HG03039 (cell line): ENCODE measurements around the gene ATAD3C.
"Not testable (repeated sequence)": the region's sequence is repeated elsewhere in the genome, so short reads cannot be mapped to it uniquely, and the experiment has no call there.

ENCODE experiments used
- ATAC-seq: cut with Tn5 transposase; IDR thresholded peaks from one replicate; pipeline ENCODE4 v1.9.1; 2021; ENCODE audit warnings: mild to moderate bottlenecking, moderate library complexity; ENCODE audit not compliant: unreplicated experiment

Gene ATAD3C

DNA sequence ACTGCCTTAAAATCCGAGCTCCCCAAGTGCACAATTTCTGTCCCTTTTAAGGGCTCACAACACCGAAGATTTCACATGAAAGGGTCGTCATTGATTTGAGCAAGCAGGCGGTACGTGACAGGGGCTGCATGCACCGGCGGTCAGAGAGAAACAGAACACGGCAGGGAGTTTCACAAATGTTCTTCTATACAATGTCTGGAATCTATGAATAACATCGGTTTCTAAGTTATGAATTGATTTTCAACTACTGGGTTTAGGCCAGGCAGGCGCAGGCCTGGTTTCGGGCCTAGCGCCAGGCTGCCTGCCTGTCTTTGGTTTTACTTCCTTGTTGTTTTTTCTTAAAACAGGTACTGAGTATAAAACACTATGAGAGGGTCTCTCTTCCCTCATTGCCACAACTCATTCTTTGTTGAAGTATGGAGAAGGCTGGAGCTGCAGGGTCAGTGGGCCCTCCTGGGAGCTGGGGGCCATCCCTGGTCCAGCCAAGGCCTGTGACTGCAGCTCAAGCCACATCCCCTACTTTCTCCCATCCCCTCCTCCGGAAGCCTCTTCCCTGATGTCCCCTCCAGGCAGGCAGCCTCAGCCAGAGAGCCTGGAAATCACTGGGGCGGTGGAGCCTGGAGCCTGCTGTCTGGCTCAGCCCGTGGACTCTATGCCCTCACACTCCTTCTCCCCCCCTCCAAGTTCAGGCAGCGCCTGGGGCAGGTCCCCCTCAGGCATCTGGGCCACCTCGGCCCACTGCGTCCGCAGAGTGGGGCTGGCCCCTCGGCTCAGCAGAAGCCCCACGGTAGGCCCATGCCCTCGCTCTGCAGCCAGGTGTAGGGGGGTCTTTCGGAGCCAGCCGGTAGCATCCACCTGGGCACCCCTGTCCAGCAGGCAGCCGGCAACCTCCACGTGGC is 30.8 kb upstream of the ATAD3C start:
- no peak for ATAC-seq

DNA sequence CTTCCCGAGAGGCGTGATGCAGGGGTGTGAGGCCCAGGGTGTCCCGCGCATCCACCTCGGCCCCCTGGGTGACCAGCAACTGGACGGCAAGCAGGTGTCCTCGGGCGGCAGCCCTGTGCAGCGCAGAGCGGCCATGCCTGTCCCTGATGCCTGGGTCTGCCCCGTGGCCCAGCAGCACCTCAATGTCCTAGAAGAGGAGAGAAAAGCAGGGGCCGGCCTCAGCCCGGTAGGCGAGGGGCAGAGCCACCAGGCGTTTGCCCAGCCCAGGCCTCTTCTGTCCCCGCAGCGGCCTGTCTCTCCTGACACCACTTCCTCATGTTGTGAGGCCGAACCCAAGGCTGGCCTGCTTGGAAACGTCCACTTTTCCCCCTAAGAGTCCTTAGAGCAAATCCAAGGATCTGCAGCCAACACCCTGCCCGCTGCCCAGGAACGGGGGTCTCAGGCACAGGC is 30.1 kb upstream of the ATAD3C start:
- ATAC-seq = no peak

DNA sequence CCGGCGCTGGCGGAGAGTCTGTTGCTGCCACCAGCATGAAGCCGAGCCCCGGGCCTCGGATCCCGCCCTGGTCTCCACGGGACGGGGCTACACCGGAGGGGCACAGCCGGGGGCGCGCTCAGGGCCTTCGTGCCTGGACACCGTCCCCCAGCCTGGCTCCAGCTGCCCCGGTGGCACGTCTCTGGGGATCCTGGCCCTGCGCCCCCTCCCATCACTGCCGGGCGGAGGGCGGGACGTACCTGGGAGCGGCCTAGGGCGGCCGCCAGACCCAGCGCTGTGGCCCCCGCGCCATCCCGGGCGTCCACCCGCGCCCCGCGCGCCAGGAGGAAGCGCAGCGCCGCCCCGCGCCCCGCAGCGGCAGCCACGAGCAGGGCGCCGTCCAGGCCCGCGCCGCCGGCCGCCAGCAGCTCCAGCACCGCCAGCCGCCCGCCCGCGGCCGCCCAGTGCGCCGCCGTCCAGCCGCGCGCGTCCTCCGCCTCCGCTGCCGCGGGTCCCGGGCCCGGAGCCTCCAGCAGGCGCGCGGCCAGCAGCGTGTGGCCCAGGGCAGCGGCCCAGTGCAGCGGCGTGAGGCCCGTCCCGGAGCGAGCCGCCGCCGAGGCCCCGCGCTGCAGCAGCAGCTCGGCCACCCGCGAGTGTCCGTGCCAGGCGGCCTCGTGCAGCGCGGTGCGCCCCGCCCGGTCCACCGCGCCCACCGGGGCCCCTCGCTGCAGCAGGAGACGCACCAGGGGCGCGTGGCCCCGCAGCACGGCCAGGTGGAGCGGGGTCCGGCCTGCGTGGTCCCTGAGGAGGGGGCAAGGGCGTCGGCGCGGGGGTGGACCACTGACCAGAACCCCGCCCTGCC is 29.5 kb upstream of the ATAD3C start:
- ATAC-seq = no peak

DNA sequence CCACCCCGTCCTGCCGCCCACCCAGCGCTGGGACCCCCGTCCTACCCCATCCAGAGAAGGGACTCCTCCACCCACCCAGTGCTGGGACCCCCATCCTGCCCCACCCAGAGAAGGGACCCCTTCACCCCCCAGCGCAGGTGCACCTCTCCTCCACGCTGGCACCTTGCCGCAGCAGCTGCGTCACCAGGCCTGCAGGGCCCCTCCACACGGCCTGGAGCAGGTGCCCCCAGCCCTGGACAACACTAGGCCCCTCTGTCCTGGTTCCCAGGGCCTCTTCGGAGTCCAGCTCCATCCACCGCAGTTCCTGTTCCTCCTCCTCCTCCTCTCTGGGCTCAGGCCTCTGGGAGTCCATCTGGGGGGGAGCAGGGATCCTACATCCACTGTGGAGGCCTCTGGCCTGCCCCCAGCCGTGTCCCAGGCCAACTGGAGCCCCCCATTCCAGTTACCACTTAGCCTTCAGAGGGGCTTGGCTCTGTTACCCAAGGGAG is 28.8 kb upstream of the ATAD3C start:
- no peak for ATAC-seq

DNA sequence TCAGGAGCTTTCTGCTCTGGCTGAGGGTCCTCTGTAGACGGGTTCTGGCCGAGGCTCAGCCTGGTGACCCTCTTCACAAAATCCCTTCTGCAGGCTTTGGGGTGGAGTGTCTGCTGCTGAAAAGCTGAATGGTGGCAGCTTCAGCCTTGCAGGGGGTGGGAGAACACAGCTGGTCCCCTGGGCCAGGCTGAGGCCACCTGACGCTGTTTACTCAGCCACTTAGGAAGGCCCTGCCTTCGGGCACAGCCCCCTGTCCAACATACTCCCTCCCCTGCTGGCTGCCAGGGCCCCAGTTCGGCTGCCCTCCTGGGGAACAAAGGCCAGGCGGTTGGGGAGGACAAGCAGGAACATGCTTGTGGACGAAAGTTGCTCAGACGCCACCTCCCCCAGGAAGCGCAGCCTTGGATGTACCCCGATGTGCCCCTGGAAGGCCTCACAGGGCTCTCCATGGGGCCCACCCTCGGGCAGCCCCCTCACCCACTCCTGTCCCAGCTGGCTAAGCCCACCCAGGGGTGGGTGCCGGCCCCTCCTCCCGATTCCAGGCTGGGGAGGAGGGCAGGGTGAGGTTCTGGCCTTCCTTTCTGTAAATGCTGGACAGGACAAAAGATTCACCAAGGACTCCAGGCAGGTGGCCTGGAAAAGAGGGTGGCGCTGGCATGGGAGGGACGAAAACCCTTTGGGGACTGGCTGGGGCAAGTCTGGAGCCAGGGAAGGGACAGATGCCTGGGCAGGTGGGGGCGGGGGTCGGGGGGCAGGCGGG is 28.2 kb upstream of the ATAD3C start, which contains the start of gene ANKRD65:
ANKRD65 (minus strand) TSS at position 130 of the 760 bp plus-strand sequence. CDS start 271 bp downstream, outside the sequence.
- ATAC-seq = no peak

DNA sequence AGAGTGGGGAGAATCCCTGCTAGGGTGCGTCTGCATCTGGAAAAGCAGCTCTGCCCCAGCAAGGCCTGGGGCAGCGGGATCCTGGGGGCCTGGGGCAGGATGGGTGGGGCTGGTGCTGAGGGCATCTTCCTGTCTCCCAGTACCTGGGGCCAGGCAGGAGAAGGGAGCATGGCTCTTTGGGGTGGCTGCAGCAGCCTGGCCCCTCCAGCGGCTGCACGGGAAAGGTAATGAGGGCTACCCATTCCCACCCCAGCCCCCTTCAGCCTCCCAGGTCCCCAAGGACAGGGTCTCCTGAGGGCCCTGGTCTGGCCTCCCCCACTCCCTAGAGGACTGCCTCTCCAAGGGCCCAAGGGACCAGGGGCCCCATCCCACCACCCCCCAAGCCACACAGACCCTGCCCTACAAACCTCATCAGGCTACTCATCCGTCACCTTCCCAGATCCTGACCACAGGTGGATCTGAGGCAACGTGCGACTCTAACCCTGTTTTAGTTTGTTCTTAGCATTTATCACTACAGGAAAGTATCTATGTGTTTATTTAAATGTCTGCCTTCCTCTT is 27.5 kb upstream of the ATAD3C start:
- no peak for ATAC-seq

DNA sequence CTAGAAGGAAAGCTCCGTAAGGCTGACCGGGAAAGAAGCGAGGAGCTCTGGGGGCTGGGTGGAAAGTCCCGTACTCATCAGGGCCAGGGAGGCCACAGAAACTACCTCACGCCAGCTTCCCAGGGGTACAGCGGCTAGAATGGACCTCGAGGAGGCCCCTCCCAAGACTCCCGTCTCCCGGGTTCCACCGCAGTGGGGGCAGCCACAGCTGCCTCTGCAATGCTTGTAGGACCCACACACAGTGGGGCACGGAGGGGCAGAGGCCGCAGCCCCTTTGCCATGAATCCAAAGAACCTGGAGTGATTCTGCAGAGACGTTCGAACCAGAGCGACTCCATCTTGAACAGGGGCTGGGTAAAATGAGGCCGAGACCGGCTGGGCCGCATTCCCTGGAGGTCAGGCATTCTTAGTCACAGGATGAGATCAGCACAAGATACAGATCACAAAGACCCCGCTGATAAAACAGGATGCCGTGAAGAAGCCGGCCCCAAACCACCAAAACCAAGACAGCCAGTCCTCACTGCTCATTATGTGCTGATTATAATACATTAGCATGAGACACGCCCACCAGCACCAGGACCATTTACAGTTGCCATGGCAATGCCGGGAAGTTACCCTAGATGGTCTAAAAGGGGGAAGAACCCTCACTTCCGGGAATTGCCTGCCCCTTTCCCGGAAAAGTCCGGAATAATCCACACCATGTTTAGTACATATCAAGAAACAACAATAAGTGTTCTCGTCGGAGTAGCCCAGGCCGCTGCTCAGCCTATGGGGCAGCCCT is 26.8 kb upstream of the ATAD3C start:
- ATAC-seq = no peak

DNA sequence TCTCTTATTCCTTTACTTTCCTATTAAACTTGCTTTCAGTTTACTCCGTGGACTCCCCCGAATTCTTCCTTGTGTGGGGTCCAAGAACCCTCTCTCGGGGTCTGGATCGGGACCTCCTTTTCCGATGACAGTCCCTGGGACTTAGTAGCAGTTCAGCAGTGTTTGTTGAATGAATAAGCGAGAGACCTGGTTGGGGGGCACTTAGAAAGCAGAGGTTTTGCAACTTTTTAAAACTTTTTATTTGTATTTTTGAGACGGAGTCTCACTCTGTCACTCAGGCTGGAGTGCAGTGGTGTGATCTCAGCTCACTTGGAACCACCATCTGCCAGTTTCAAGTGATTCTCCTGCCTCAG is 26.3 kb upstream of the ATAD3C start:
- no peak for ATAC-seq

DNA sequence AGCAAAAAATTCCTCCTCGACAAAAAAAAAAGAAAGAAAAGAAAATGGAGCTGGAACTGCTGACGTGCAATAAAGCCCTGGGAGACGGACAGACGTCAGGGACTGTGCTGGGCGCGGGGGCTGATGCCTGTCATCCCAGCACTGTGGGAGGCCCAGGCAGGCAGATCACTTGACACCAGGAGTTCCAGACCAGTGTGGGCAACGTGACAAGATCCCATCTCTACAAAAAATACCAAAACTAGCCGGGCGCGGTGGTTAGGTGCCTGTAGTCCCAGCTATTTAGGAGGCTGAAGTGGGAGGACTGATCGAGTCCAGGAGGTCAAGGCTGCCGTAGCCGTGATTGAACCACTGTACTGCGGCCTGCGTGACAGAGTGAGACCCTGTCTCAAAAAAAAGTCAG is 24.8 kb upstream of the ATAD3C start:
- no peak for ATAC-seq

DNA sequence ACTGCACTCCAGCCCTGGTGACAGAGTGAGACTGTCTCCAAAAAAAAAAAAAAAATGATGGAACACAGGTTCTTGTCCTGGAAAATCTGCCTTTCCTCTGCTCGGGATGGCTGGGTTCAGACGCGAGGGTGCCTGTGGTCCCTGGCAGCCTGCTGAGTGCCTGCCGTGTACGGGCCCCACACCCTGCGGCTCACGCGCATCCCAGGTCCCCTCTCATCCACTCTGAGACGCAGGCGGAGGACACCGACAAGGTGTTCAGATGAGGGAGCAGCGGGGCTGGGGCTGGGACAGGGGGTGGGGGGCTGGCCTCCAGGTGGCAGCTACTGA is 24.1 kb upstream of the ATAD3C start:
- no peak for ATAC-seq

DNA sequence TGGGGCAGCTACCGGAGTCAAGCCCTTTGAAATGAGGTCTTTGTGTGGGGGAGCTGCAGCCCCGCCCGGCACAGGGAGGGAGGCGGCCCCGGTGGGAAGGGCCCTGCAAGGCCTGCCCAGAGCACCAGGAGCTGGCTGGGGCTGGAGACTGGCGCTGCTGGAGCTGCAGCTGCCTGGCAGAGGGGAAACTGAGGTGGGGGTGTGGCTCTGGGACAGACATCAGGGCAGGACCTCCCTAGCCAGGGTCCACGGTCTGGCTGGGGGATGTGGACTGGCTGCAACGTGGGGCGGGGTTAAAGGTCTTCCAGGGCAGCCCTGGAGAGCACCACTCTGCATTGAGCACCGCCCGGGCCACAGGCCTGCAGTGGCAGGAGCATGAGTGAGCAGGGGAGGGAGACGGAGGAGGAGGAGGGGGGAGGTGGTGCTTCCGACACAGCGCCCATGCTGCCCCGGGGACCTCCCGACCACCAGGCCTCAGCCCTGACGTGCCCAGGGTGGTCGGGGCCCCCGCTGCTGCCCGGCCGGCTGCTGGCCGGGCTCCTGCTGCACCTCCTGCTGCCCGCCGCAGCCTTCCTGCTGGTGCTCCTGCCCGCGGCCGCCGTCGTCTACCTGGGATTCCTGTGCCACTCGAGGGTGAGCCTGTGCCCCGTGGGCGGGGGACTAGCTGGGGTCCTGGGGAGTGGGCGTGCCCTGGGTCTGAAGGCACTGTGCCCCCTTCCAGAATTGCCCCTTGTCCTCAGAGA is 23.6 kb upstream of the ATAD3C start:
- ATAC-seq = no peak

DNA sequence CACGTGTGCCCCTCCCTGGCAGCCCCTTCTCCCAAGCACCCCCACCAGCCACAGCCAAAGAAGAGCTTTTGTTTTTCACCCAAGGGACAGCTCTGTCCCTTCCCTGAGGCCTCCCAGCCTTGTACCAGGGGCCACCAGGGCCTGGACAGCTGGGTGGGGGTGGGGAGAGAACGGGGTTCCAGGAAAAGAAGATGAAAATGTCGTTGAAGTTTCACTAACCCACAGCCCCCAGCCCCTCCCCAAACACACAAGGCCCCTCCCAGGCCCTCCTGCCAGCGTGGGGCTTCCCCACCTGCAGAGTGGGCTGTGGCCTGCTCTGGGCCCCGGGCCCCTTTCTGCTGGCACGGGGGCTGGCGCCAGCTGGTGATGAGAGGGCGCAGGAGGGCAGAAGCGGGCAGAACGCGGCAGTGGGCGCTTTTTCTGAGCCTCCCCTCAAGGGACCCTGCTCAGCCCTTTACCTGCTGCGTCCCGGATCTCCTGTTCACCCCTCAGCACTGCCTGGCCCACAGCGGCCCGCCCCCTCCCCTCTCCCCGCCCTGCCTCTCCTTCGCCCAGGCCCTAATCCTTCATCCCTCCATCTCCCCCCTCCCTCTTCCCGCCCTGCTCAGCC is 22.9 kb upstream of the ATAD3C start:
- no peak for ATAC-seq

DNA sequence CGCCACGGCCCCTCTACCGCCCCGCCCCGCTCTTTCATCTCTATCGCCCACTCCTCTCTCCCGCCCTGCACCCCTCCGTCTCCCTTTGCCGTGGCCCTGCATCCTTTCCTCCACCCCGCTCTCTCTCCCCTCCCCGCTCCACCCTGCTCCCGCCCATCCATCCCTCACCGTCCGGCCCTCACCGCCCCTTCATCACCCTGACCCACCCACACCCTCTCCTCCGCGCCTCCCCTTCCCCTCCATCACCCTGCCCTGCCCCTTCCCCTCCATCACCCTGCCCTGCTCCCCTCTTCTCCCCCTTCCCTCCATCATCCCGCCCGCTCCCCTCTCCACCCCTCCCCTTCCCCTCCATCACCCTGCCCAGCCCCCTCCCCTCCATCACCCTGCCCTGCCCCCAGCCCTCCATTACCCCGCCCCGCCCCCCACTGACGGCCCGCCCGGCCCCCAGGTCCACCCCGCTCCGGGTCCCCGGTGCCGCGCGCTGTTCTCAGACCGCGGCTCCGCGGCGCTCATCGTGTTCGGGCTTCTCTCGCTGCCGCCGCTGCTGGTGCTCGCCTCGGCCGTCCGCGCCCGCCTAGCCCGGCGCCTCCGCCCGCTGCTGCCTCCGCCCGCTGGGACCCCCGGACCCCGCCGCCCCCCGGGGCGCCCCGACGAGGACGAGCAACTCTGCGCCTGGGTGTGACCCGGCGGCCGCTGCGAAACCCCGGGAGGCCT is 22.2 kb upstream of the ATAD3C start:
- ATAC-seq = no peak

DNA sequence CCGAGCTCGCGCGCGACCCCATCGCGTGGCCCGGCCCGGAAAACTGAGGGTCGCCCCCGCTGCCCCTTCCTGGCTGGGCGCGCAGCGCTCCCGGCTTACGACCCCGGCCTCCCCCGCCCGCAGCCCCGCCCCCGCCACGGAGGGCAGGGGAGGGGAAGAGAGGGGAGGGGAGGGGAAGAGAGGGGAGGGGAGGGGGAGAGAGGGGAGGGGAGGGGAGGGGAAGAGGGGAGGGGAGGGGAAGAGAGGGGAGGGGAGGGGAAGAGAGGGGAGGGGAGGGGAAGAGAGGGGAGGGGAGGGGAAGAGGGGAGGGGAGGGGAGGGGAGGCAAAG is 21.7 kb upstream of the ATAD3C start:
- ATAC-seq = no peak

DNA sequence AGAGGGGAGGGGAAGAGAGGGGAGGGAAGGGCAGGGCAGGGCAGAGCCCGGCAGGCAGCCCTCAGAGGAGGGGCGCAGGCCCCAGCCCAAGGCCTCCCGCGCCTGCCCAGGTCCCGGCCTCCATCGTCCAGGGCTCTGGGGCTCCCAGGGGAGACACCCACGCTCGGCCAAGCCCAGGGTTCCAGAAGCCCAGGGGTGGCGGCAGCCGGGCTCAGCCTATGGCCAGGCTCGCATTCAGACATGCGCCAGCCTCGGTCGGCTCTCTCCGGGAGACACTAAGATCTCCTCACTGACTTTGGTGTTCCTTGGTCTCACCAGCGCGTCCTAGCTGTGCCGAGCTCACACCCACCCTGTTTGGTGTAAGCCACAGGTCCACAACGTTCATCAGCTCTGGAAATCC is 21.3 kb upstream of the ATAD3C start:
- no peak for ATAC-seq

DNA sequence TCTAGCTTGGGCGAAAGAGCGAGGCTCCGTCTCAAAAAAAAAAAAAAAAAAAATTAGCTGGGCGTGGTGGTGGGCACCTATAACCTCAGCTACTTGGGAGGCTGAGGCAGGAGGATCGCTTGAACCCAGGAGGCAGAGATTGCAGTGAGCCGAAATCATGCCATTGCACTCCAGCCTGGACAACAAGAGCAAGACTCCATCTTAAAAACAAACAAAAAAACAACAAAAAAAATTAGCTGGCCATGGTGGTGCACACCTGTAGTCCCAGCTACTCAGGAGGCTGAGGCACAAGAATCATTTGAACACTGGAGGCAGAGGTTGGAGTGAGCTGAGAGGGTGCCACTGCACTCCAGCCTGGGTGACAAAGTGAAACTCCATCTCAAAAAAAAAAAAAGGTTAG is 20.5 kb upstream of the ATAD3C start:
- not testable (repeated sequence) for ATAC-seq

DNA sequence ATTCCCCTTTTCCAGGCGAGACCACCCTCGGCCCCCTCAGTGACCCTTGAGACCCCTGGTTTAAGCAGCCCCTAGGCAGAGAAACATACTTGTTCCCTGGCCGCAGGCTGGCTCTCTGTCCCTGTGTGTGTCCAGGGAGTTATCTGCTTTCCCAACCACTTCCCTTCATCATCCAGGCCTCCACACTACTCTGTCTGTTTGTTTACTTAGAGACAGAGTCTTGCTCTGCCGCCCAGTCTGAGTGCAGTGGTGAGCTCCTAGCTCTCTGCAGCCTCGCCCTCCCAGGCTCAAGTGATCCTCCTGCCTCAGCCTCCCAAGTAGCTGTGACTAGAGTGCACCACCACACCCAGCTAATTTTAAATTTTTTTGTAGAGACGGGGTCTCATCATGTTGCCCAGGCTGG is 19.8 kb upstream of the ATAD3C start:
- ATAC-seq = no peak
